A172 (cell line): ENCODE measurements around the gene DNAJB6. TPM values are rescaled to one million over a fixed set of nuclear protein-coding genes. Genes with fewer than 3 reads are reported as not detected.

Experiments used
- DNase-seq: peaks from one replicate; pipeline ENCODE4 v3.0.0-alpha.2; 2015; ENCODE audit warnings: low spot score
- total RNA-seq: library from RNA; depleted of rRNA; stranded (reverse); fragments of >200 nt; shearing (Covaris generic); gene quantifications from 2 replicates; pipeline ENCODE4 v1.2.3, GENCODE V29; 2014; rRNA removed

The DNAJB6 gene
- total RNA-seq, 1 experiment from 2014 or later = 201 TPM

GRCh38 chr7:157465891-157466866, 129.4 kb downstream of the DNAJB6 start:
- no peak for DNase-seq

- DNase-seq = no peak
Observed at GRCh38 chr7:157466867-157467261, 130.1 kb downstream of the DNAJB6 start.

Other genes starting within 250 kb of the DNAJB6 start
- gene UBE3C, start 198.1 kb upstream of the DNAJB6 start, total RNA-seq = 76.2 and 81.8 TPM in 2 replicates